Measurements from ENCODE around the gene PLA2G4B. TPM values are rescaled to one million over a fixed set of nuclear protein-coding genes. Genes with fewer than 3 reads are reported as not detected.

The PLA2G4B gene
- total and polyA plus RNA-seq, 7 donors, result 0.92 to 6.5 (median 3.4) TPM; not detected in 1

DNA sequence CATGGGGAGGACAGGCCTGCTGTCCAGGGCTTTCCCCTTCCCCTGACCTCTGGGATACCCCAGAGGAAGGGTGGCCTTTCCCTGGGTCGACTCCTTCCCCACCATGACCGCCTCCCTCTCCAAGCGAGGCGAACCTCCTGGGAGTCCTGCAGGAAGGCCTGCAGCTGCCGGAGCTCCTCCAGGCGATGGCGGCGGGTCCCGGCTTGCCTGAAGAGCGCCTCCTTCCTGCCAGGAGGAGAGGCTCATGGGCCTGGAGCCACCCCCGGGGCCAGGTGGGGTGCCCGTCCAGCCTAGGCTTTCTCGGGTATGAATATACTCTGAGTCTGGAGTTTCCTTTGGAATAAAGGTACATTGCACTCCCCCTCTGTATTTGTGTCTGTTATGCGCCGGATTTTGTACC, 20.1 kb downstream of the PLA2G4B start:
- 92% methylated on average over 15 of the region's 15 CpGs for WGBS, 2 donors
- H3K9me3 ChIP-seq, result no peaks in the 10 kb centered on the region
- intact Hi-C loops (cut with DNase I), result no loop called here
- no peaks in the 10 kb centered on the region for H3K36me3 ChIP-seq
- TF ChIP-seq POLR2A (IDR thresholded peaks at IDR 0.05) (no peak), POLR2AphosphoS5 (IDR thresholded peaks at IDR 0.05) (no peak), EP300 (IDR thresholded peaks at IDR 0.05) (no peak)
- TF ChIP-seq, protein P1, sequence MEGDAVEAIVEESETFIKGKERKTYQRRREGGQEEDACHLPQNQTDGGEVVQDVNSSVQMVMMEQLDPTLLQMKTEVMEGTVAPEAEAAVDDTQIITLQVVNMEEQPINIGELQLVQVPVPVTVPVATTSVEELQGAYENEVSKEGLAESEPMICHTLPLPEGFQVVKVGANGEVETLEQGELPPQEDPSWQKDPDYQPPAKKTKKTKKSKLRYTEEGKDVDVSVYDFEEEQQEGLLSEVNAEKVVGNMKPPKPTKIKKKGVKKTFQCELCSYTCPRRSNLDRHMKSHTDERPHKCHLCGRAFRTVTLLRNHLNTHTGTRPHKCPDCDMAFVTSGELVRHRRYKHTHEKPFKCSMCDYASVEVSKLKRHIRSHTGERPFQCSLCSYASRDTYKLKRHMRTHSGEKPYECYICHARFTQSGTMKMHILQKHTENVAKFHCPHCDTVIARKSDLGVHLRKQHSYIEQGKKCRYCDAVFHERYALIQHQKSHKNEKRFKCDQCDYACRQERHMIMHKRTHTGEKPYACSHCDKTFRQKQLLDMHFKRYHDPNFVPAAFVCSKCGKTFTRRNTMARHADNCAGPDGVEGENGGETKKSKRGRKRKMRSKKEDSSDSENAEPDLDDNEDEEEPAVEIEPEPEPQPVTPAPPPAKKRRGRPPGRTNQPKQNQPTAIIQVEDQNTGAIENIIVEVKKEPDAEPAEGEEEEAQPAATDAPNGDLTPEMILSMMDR (IDR thresholded peaks at IDR 0.05), result no peak
- DNase-seq, result no peak
- peaks cover 0 to 28% (median 15%) of the 10 kb centered on the region in 3 donors for H3K27me3 ChIP-seq
- H3K4me1 ChIP-seq, result no peaks in the 10 kb centered on the region
- H3K27ac ChIP-seq, result no peak overlapping the region
- H3K4me3 ChIP-seq, result no peak overlapping the region

DNA sequence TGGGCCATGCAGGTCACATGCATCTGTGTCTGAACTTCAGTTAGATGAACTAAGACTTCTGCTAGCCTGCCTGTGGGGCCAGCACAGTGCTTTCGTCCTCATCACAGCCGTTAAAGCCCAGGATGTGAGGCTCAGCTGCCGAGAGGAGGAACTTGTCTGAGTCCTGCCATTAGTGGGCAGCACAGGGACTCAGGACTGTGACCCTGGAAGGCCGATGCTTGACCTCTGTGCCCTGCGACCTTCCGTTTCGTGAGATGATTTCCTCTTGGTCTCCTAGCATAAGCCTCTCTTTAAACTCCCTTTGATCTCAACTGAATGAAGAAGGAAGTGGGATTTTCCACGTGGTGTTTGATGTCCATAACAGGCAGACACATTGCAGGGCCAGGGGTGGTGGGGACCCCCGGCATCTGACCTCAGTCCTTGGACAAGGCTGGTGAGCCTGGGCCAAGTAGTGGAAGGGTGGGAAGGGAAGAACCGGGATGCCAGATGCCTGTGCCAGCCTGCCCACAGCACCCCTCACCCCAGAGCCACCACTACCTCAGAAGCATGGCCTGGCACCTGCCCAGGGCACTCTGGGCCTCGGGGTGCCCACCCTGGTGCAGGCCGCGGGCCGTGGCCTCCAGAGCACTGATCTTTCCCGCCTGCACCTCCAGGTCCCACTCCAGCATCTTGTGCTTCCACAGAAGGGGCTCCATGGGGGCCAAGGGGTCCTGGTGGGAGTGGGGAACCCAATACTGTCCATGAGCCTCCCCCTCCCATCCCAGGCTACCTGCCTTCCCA, 21.6 kb downstream of the PLA2G4B start:
- Histone ChIP-seq H3K4me1 (no peaks in the 10 kb centered on the region), H3K36me3 (no peaks in the 10 kb centered on the region), H3K9me3 (no peaks in the 10 kb centered on the region), H3K27me3 (peaks cover 0 to 13% (median 2%) of the 10 kb centered on the region in 3 donors), H3K27ac (no peak overlapping the region), H3K4me3 (no peak overlapping the region)
- TF ChIP-seq, protein P1 (IDR thresholded peaks at IDR 0.05), result no peak
- no peak for TF ChIP-seq POLR2AphosphoS5 (IDR thresholded peaks at IDR 0.05)
- no peak for TF ChIP-seq POLR2A (IDR thresholded peaks at IDR 0.05)
- no peak for TF ChIP-seq EP300 (IDR thresholded peaks at IDR 0.05)
- DNase-seq, result no peak
- WGBS, 2 donors, result 58 to 80% methylated on average over 15 of the region's 15 CpGs
- intact Hi-C loops (cut with DNase I), result no loop called here

DNA sequence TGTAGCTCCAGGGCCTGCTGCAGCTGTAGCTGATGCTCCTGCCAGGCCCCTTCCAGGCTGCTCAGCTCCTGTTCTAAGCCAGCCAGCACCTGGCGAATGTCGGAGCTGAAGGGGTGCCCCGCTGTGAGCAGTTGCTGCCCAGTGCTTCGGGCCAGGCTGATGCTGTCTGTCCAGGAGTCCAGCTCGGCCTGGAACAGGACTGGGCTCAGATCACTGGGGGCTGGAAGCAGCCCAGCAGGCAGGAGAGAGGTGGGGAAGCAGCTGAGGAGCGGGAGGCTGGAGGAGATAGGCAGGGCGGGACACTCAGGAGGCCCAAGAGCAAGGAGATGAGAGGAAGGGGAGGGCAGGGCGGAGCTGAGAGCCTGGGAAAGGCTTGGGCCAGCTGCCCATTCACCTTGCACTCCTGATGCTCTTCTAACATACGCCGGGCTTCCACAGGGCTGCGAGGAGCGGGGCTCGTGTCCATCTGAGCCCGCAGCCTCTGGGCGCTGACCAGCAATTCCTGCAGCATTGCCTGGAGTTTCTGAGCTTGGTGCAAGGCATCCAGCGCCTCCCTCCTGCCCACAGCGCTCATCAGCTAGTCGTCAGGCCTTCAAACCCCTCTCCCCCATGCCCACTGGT, 23.2 kb downstream of the PLA2G4B start:
- no peak overlapping the region for H3K4me3 ChIP-seq
- H3K9me3 ChIP-seq, result no peaks in the 10 kb centered on the region
- WGBS, 2 donors, result 93 to 94% methylated on average over 18 of the region's 18 CpGs
- H3K27ac ChIP-seq, result no peak overlapping the region
- DNase-seq, result no peak
- H3K36me3 ChIP-seq, result no peaks in the 10 kb centered on the region
- TF ChIP-seq, protein P1 (IDR thresholded peaks at IDR 0.05), result no peak
- TF ChIP-seq POLR2AphosphoS5 (IDR thresholded peaks at IDR 0.05), result no peak
- no peak for TF ChIP-seq EP300 (IDR thresholded peaks at IDR 0.05)
- TF ChIP-seq POLR2A (IDR thresholded peaks at IDR 0.05), result no peak
- H3K4me1 ChIP-seq, result no peaks in the 10 kb centered on the region
- intact Hi-C loops (cut with DNase I), result no loop called here
- peaks cover 0 to 1% (median 0%) of the 10 kb centered on the region in 3 donors for H3K27me3 ChIP-seq

DNA sequence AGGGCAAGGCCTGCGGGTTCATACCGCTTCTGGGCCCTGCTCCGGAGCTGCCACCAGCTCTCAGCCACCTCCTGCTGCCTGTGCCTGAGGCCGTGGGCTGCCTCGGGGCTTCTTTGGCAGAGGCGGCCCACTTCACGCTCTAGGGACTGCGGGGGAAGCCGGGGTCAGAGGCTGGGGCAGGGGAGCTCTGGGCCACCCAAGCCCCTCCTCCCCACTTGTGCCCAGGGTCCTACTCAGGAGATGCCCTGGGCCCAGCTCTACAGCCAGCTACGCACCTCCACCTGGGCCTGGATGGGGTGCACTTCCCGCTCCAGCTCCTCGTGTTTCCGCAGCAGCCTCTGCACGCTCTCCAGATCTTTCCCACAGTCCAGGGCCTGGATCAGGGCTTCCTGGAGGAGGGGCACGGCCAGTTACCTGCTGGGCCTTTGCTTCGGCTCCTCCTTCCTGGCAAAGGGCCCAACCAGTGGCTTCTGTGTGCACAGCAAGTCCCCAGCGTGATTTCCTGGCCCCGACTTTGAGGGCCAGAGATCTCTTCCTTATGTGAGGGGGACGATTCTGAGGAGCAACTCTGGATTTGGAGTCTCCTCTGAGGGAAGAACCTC, 24.0 kb downstream of the PLA2G4B start:
- TF ChIP-seq POLR2AphosphoS5 (IDR thresholded peaks at IDR 0.05) (no peak), EP300 (IDR thresholded peaks at IDR 0.05) (no peak), POLR2A (IDR thresholded peaks at IDR 0.05) (no peak)
- TF ChIP-seq, protein P1 (IDR thresholded peaks at IDR 0.05), result no peak
- H3K4me1 ChIP-seq, result no peaks in the 10 kb centered on the region
- H3K36me3 ChIP-seq, result no peaks in the 10 kb centered on the region
- no peak for DNase-seq
- intact Hi-C loops (cut with DNase I), result no loop called here
- WGBS, 2 donors, result 57 to 76% methylated on average over 19 of the region's 19 CpGs
- no peak overlapping the region for H3K27ac ChIP-seq
- H3K27me3 ChIP-seq, result no peaks in the 10 kb centered on the region
- no peak overlapping the region for H3K4me3 ChIP-seq
- H3K9me3 ChIP-seq, result no peaks in the 10 kb centered on the region

Measured in sigmoid colon (tissue), 7 donors.